Kidney glomerular epithelial cell (primary cell): Measurements from ENCODE around the gene PHIP.
"Not testable (repeated sequence)": the region's sequence is repeated elsewhere in the genome, so short reads cannot be mapped to it uniquely, and the experiment has no call there.

ENCODE experiments used
- DNase-seq: peaks from one replicate; lab custom pipeline; 2025; lab: John Stamatoyannopoulos, UW

Gene PHIP

DNA sequence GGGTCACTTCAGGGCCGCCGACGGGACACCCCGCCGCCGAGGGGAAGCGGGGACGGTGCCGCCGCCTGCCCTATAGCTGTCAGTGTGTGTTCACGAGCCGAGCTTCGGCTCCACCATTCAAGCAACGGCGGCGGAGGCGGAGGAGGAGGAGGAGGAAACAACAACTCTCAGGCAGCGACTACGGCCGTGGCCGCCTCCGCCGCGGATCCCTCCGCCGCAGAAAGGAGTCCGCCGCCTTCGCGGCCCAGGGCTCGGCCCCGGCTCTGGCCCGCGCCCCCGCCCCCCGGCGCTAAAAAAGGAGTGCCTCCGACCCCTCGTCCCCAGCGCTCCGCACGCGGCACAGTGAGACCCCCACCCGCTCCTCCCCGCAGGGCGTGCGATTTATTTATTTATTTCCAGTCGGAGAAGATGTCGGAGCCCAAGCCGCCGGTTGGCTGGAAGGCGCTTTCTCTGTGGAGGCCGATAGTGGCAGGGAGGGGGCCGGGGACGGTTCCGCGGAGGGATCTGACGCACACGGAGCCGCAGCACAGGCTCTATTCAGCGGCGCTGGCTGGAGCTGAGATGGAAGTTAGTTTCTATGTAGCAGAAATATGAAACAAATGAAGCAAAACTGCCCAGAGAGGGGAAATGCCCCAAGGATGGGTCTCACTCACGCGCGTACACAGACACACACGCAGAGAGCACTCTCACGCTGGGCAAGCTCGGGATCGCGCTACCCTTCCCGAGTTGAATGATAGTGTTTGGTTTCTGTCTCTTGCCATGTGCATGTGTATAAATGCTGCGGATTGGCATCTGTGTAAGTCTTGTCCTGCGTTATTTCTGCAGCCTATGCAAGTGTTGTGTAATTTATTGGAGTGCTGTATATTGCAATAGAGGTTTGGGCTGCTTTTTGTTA lies at the start of gene PHIP:
Gene PHIP (minus strand): TSS at position 180 of the 895 bp plus-strand sequence. CDS start 186 bp downstream, outside the sequence.
- peak; percentile 89 for DNase-seq

DNA sequence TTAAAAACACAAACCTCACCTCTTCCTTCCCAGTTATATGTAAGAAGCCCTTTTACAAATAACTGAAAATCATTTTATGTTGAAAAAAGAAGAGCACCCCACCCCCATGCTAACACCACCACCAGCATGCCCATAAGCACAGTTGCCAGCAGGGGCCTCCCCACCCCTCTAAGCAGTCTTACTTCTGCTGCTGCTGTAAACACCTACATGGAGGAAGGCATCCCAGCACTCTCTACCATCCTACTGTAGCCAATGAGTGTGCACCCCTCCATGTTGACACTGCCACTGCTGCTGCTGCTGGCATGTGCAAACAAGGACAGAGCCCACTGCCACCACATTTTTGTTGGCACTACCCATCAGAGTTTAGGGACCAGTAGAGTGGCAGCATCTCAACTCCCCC lies 49.6 kb upstream of the PHIP start:
- no peak for DNase-seq

DNA sequence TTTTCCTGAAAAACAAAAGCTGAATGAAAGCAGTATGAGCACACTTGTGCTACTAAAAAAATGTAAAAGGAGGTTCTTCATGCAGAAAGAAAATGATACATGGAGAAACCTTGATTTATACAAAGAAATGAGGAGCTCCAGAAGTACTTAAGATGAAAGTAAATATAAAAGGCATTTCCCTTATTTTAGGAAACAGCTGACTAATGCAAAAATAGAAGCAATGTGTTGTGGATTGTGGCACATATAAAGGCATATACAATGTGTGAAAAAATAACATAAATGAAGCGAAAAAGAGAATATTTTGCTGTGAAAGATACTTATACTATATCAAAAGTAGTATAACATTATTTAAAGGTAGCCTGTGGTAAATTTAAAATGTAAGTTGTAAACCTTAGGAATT lies 41.2 kb upstream of the PHIP start:
- DNase-seq = no peak

DNA sequence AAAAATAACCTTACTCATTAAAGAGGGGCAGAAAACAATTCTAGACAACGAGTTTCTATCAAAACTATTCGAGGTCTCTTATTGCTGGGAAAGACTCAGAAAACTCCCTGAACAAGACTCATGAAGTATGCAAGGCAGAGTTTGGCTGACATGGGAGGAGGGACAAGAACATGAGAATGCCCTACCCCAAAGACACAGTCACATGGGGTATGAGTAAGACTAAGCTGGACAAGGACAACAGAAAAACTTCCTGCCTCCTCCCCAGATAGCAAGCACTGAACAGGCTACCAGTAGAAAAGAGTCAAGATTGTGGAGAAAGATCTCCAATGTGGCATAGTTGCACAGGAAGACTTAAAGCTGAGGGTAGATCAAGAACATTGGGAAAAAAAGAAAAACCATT lies 39.7 kb upstream of the PHIP start:
- no peak for DNase-seq

DNA sequence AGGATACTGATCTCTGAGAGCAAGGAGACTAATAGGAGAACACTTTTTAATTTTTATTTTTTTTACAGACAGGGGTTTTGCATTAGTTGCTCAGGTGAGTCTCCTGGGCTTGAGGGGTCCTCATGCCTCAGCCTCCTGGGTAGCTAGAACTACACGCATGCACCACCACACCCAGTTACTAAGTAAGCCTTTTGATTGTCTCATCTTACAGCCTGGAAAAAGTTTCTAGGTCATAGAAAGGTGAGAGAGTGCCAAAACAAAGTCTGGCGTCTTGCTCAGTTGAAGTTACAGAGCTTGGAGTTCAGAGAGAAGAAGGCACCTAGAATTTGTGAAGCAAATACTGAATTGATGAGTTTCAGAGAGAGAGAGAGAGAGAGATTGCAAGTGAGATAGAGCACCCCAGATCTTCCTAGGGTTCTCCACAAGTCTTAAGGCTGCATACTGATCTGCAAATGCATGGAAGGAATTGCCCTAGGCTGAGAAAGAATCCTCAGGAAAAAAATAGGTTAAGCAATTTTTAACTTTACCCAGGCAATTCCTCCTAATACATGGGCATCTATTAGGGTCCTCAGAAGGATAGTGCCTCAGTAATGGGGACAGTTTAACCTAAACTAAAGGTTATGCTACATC lies 37.6 kb upstream of the PHIP start:
- no peak for DNase-seq

DNA sequence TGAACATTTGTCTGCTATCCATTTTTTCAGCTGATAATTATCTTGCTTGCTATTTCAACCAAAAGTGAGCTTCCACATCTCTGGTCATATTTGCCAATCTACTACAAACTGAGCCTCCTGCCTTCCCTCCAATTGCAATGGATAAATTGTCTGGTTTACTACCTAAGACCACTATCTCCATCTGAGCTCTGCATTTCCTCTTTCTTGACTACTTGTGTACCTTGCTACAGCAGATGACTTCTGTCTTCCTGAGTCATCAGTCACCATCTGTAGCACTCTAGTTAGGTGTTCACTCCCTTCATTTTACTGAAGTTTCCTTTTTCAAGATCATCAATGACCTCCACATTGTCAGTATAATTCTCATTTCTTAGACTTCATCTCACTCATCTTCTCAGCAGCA lies 33.5 kb upstream of the PHIP start:
- no peak for DNase-seq

DNA sequence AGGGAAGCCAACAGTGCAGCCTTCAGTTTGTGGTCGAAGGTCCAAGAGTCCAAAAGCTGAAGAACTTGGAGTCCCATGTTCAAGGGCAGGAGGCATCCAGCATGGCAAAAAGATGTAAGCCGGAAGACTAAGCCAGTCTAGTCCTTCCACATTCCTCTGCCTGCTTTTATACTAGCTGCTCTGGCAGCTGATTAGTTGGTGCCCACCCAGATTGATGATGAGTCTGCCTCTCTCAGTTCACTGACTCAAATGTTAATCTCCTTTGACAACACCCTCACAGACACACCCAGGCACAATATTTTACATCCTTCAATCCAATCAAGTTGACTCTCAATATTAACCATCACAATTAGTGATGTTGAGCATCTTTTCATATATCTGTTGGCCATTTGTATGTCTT lies 23.1 kb upstream of the PHIP start:
- DNase-seq = no peak

DNA sequence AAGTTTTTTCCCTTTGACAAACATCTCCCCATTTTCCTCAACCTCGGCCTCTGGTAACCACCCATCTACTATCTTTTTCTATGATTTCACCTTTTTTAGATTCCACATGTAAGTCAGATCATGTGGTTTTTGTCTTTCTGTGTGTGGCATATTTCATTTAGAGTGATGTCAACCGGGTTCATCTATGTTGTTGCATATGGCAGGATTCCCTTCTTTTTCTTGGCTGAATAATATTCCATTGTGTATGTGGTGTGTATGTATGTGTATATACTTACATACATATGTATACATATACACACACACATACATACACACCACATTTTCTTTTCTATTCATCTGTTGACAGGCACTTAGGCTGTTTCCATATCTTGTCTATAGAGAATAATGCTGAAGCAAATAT lies 22.2 kb upstream of the PHIP start:
- no peak for DNase-seq

DNA sequence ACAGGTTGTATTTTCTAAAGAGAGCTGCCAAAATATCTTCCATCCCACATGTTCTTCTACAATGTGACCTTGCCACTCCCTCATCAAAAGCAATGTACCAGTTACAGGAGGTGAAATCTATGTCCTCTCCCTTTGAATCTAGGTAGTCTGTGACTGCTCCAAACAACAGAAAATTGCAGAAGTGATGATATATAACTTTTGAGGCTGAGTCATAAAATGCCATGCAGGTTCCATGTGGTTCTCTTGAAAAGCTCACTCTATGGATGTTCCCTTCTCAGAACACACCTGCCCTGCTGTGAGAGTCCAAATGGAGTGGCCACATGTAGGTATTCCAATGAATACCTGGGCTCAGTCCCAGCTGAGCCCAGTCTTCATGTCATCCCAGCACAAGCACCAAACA lies 16.9 kb upstream of the PHIP start:
- DNase-seq = no peak

DNA sequence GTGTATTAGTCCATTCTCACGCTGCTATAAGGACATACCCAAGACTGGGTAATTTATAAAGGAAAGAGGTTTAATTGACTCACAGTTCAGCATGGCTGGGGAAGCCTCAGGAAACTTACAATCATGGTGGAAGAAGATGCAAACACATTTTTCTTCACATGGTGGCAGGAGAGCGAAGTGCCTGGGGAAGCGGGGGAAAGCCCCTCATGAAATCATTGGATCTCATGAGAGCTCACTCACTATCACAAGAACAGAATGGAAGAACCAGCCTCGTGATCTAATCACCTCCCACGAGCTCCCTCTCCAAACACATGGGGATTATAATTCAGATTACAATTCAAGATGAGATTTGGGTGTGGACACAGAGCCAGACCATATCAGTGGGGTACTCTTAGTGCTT lies 13.7 kb upstream of the PHIP start:
- DNase-seq = not testable (repeated sequence)

DNA sequence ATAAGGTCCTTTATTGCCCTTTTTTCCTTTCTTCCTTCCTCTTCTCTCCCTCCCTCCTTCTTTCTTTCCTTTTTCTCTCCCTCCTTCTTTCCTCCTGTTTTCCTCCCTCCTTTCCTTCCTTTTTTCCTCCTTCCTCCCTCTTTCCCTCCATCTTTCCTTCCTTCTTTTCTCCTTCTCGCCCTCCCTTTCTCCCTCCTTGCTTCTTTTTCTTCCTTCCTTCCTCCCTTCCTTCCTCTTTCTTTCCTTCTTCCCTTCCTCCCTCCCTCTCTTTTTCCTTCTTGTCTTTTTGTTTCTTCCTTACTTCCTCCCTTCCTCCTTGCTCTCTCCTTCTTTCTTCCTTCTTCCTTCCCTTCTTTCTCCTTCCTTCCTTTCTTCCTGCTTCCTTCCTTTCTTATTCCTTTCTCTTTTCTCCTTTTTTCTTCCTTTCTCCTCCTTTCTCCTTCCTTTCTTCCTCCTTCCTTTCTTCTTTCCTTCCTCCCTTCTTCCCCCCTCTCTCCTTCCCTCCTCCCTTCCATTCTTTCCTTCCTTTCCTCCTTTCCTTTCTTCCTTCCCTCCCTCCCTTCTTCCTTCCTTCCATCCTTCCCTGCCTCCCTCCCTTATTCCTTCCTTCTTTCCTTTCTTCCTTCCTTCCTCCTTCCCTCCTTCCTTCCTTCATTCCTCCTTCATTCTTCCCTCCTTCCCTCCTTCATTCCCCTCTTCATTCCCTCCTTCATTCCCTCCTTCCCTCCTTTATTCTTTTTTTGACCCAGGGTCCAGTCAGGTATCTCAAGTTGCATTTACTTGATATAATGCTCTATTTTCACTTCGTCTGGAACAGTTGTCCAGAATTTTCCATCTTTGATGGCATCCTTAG lies 11.7 kb upstream of the PHIP start:
- DNase-seq = no peak

DNA sequence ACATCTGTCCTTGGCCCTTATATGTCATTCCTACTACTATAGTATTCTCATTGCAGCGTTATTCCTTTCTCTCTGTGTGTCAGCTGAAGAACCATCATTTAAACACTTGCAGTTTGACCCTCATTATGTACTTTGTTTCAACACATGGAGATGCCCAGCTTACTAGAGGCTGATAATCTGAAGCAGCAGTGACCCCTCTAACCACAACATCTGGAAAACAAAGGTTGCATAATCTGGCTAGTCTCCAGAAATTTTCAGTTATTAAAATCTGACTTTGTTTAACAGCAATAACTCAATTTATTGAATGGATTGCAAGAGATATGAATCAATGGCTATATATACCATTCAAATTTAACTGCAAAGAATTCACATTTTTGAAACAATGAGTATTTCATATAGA lies 6.6 kb upstream of the PHIP start:
- no peak for DNase-seq

DNA sequence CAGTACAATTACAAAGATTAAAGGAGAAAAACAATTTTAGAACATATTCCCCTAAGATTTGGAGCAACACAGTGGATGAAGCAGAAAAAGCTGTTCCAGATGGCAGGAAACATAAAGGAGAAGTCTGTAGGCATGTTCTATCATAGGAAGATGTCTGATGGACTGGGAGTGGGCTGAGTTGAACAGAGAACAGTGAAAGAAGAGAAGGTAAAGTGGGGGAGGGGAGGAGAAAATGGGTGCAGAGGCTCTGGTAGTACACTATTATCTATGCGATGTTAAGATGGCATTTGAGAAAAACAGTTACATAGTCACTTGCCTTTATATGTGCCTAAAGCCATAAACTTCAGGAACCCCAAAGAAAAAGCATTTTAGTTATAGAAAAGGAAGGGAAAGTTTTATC lies 4.2 kb upstream of the PHIP start:
- no peak for DNase-seq

DNA sequence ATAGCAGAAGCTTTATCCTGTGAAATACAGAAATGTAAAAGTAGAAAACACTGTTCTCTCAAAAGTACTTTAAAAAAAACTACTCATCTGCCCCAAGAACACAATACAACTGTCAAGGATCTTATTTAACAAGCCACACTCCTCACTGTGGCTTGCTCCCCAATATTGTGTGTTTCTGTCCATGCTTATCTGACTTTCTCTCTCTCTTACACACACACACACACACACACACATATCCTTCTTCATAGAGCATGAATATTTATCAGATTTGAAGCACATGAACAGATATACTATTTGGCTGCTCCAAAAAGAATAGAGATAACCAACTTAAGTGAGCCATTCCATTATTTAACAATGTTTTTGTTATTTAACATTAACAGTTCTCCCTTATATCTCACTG lies 3.6 kb upstream of the PHIP start:
- DNase-seq = no peak

DNA sequence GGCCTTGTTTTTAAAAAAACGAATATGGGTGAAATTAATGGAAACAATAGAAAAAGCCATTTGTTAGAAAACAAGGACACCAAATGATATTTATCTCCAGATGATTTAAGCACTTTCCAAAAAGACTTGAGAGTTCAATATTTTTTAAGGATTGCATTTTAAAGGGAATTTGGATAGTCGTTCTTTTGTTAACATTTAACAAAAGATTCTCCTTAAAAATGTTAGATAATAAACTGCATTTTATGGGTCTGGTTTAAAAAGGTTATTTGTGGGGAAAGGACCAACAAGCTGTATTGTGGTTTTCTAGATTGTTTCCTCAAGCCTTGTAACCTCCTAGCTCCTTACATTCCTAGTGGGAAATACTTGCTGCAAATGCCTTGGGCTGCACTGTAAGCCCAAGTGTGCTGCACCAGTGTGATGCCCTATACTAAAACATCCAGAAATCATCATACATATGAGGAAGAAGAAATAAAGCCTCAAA lies 1.5 kb upstream of the PHIP start:
- no peak for DNase-seq

DNA sequence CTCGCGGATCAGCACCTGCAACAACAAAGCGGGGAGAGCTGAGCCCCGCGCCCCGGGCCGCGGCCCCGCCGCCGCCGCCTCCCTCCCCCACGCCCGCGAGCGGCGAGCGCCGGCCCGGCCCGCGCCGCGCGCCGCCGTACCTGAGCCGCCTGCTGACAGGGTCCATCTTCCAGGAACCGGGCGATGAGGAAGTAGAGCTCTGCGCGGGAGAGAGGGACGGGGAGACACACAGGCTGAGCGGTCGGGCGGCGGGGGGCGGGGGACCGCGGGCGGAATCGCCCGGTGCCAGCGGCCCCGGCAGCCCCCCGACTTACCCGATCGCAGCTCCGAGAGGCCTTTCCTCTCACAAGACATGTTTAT lies 359 bp downstream of the PHIP start:
- DNase-seq = no peak

DNA sequence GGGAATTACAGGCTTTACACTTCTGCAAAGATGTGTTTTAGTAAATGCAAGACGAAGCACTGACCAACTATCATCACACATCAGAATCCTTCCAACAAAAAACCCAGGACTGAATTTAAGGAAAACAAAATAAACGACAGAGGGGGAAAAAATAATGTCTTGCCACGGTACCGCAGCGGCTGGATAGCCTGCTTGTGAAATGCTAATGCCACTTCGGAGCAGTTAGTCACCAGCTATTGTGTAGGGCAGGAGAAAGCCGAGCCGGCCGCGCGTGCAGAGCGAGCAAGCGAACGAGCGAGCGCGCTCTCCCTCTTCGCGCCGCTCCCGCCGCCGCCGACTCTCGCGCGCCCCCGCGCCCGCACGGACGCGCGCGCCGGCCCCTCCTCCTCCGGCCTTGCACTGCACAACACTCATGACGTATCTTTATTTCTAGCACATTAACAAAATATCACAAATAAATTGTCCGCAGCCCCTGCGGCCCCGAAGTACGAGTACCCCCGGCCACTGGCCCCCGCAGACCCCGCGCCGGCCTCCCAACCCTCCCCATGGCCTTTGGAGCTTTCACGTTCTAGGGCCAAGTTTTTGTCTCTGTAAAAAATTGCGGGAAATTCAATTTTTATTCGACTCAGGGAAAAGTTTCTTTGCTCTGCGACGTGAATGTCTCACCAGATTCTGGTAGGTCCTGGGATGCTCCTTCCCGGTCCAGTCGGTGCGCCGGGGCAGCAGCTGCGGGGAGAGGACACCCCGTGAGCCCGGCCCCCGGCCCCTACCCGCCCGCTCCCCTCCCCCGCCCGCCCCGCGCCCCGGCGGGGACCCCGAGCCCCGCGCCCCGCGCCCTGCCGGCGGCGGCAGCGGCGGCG lies 1.0 kb downstream of the PHIP start:
- peak; percentile 87 for DNase-seq

DNA sequence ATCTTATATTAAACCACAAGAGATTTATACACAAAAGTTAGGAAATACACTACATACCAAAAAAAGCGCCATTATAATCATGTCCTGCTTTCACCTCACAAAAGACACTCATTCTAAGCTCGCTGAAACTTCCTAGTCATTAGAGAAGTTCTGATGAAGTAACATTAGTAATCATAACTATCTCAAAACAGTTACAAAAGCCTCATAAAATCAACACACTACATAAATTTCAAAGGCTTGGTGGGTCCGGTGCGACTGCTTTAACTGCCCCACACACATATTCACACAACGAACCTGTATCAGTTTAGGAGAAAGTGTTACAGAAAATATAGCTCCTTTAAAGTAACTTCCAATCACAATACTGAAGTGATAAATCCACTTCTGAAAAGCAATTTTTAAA lies 1.9 kb downstream of the PHIP start:
- DNase-seq = no peak

DNA sequence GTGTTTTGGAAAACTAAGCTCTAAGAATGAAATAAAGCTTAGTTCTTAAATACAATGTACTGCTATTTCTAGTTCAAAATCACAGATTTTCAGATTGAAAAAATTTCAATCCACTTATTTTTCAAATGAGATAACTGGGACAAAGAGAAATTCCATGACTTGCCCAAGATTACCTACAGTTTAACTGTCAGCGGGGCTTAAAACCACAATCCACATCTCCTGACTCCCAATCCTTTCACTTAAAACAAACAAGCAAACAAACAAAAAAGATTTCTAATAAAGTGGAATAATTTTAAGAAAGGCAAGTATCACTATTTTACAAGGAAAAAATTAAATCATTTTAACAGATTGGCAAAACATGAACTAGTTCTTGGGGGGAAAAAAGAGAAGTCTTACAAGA lies 4.2 kb downstream of the PHIP start:
- no peak for DNase-seq

DNA sequence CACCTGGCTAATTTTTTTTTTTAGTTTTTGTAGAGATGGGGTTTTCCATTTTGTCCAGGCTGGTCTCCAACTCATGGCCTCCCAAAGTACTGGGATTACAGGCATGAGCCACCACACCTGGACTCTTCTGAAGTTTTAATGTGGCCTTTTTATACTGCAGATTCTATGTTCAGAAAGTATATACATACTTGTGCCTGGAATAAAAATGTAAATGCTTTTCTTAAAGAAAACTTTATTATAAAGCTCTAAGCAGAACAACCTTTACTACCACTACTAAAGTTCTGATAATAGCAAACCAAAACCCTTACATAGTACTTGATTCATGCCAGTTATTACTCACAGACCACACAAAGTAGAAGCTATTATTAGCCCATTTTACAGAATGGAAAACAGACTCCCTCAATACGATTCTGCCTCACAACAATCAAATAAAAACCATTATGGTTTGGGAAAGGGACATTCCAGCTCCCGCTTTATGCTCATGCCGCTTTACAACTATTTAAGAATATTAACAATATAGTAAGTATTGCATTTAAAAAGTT lies 5.3 kb downstream of the PHIP start:
- DNase-seq = no peak

DNA sequence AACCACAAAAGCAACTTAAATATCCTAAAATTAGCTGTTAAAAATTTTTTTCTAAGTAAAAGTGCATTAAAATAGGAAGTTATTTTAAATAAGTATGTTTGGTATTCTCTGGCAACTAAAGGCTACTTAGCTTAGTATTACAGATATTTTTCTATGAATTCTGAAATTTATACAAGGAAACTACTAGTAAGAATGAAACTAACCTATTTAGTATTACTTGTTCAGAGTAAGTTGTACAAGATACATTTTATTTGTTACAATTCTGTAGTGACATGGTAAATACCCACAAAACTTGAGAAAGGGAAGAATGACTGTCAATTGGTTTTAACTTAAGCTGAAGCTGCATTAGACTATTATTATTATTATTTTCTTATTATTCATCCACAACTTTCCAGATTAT lies 6.5 kb downstream of the PHIP start:
- DNase-seq = no peak
